MCF 10A (cell line): ENCODE results near the gene NPC2. TPM values are rescaled to one million over a fixed set of nuclear protein-coding genes. Genes with fewer than 3 reads are reported as not detected.
"Not testable (repeated sequence)": the region's sequence is repeated elsewhere in the genome, so short reads cannot be mapped to it uniquely, and the experiment has no call there.

ENCODE experiments used
- BruUV-seq: library from RNA; stranded (reverse); fragments of 400-500 nt; replicated peaks from 2 replicates; lab custom pipeline; 2021; lab: Mats Ljungman, UMichigan
- CTCF ChIA-PET: fragments of 300-600 bp; sonication (Branson Sonifier 250); formaldehyde crosslinking; extraction: SDS; loops from one replicate; lab custom pipeline; 2021; ENCODE audit warnings: antibody characterized with exemption, inconsistent platforms; lab: Yijun Ruan, JAX
- POLR2A ChIA-PET: fragments of 300-600, 350-650 bp; sonication (Branson Sonifier 250); formaldehyde crosslinking; extraction: SDS; loops from one replicate; lab custom pipeline; 2020; ENCODE audit warnings: antibody characterized with exemption, inconsistent platforms; lab: Yijun Ruan, JAX
- DNase-seq: peaks from one replicate; pipeline ENCODE4 v3.0.0-alpha.2; 2018; ENCODE audit not compliant: unreplicated experiment
- H3K27ac Mint-ChIP-seq: one replicate; pipeline ENCODE4 v1.8.0; 2022; ENCODE audit warnings: mild to moderate bottlenecking, low read depth, mixed read lengths; ENCODE audit not compliant: unreplicated experiment
- H3K27me3 Mint-ChIP-seq: one replicate; pipeline ENCODE4 v1.8.0; 2022; ENCODE audit warnings: mixed read lengths; ENCODE audit not compliant: insufficient read depth, unreplicated experiment
- H3K36me3 Mint-ChIP-seq: one replicate; pipeline ENCODE4 v1.8.0; 2022; ENCODE audit warnings: mild to moderate bottlenecking, moderate library complexity, mixed read lengths; ENCODE audit not compliant: insufficient read depth, unreplicated experiment
- H3K4me1 Mint-ChIP-seq: one replicate; pipeline ENCODE4 v1.8.0; 2022; ENCODE audit warnings: mixed read lengths; ENCODE audit not compliant: insufficient read depth, unreplicated experiment
- H3K4me3 Mint-ChIP-seq: one replicate; pipeline ENCODE4 v1.8.0; 2022; ENCODE audit warnings: mild to moderate bottlenecking, moderate library complexity, mixed read lengths; ENCODE audit not compliant: unreplicated experiment
- H3K9me3 Mint-ChIP-seq: one replicate; pipeline ENCODE4 v1.8.0; 2022; ENCODE audit warnings: mixed read lengths; ENCODE audit not compliant: unreplicated experiment
- intact Hi-C: fragments of 100-400 bp; cut with micrococcal nuclease; formaldehyde crosslinking; loops from 2 replicates; pipeline ENCODE4 v1.14.1; 2022
- total RNA-seq: library from RNA; stranded (reverse); gene quantifications from 2 replicates; pipeline ENCODE4 v1.2.3, GENCODE V29; 2022
- TF ChIP-seq, protein P1 (sequence below): fragments of 200-600 bp; IDR thresholded peaks from one replicate; pipeline ENCODE4 v1.8.0; 2022; ENCODE audit warnings: antibody characterized with exemption, mild to moderate bottlenecking; ENCODE audit not compliant: unreplicated experiment

Gene NPC2
- total RNA-seq, 1 experiment from 2014 or later: 128 TPM

DNA sequence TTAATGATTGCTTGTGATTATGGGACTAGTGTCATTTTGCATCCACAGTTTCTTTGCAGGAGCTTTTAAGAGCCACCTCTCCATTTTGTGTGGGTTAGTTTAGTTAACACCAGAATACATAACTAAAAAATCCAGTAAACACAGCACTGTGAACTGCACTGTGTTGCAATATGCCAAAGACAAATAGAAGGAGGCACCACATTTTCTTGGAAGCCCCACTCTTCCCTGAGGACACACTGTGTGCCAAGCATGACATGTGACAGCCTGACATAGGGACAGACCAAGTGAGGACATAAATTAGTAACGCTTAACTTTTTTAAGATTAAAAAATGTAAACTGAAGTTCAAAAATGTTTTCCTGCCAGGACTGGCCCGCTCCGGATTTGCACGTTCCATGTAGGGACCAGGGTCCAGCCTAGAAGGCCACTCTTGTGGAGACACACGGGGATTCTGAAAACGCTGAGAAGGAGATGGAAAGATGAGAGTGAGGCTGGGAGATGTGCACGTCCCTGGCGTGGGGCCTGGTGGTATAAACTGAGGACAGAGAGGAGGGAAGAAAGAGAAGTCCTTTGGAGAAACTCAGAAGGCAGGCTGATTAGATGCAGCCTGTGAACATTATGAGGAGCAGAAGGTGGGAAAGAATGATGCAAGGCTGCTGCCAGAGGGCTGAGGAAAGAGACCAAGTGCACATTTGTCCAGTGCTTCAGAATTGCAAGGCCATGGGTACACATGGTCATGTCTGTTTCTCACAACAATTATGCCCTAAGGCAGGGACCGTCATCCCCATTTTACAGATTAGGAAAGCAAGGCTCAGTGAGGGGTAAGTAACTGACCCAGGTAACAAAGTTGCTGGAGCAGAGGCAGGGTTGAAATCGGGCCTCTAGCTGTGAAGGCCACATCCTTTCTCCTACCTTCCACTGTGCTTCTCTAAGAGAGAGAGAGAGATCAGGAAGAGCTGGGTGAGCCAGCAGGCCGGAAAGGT is 45.6 kb upstream of the NPC2 start:
- CTCF ChIA-PET: interaction anchor here (1.3 to 2.3 kb wide), 3 partner anchors 9 to 38 kb away, joined by 4 to 5 read pairs (median 4); no protein-coding TSS in a partner anchor
- DNase-seq: no peak
- Mint-ChIP-seq H3K27ac (no peak overlapping the region), H3K36me3 (peaks cover 8% of the 10 kb centered on the region), H3K9me3 (no peaks in the 10 kb centered on the region), H3K4me3 (no peak overlapping the region), H3K27me3 (no peaks in the 10 kb centered on the region), H3K4me1 (no peaks in the 10 kb centered on the region)
- TF ChIP-seq, protein P1, sequence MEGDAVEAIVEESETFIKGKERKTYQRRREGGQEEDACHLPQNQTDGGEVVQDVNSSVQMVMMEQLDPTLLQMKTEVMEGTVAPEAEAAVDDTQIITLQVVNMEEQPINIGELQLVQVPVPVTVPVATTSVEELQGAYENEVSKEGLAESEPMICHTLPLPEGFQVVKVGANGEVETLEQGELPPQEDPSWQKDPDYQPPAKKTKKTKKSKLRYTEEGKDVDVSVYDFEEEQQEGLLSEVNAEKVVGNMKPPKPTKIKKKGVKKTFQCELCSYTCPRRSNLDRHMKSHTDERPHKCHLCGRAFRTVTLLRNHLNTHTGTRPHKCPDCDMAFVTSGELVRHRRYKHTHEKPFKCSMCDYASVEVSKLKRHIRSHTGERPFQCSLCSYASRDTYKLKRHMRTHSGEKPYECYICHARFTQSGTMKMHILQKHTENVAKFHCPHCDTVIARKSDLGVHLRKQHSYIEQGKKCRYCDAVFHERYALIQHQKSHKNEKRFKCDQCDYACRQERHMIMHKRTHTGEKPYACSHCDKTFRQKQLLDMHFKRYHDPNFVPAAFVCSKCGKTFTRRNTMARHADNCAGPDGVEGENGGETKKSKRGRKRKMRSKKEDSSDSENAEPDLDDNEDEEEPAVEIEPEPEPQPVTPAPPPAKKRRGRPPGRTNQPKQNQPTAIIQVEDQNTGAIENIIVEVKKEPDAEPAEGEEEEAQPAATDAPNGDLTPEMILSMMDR: no peak
- intact Hi-C loops: no loop called here
- BruUV-seq: no TSS peak
- POLR2A ChIA-PET: interaction anchor here (0.6 kb wide), 1 partner anchor 206 kb away, joined by 4 read pairs; no protein-coding TSS in a partner anchor

DNA sequence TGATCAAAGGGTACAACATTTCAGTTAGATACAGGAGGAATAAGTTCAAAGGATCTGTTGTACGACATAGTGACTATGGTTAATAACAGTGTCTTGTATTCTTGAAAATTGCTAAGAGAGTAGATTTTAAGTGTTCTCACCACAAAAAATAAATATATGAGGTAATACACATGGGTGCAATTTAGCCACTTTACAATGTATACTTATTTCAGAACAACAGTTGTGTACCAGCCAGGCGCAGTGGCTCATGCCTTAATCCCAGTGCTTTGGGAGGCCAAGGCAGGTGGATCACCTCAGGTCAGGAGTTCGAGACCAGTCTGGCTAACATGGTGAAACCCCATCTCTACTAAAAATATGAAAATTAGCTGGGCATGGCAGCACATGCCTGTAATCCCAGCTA is 43.2 kb upstream of the NPC2 start:
- H3K9me3 Mint-ChIP-seq, CTCF ChIA-PET, H3K36me3 Mint-ChIP-seq, H3K27me3 Mint-ChIP-seq, DNase-seq, H3K4me3 Mint-ChIP-seq, H3K4me1 Mint-ChIP-seq, H3K27ac Mint-ChIP-seq, BruUV-seq, intact Hi-C loops: not testable (repeated sequence)
- POLR2A ChIA-PET: interaction anchor here (1.0 kb wide), 1 partner anchor 9 kb away, joined by 3 read pairs; no protein-coding TSS in a partner anchor

DNA sequence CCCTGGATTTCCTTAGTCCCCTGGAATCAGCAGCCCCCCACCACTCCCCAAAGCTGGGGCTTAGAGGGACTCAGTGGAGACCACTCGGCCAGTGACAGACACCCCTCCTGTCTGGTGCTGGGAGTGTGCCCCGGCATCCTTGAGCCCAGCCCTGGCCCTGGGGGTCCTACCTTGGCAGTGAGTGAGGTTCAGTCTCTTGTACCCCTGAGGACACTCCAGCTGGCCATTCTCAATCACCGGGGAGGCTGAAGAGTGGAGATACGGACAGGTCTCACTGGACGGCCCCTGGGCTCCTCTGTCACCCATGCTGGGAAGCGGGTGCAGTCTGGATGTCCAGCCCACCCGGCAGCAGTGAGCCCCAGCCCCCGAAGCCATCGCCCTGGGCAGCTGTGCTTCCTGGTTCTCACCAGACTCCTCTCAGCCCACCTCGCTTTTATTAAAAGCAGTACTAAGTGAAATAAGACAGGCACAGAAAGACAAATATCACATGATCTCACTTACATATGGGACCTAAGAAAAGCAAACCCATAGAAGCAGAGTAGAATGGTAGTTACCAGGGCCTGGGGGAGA is 42.7 kb upstream of the NPC2 start:
- POLR2A ChIA-PET: no interaction called here
- peaks cover 12% of the 10 kb centered on the region for H3K4me1 Mint-ChIP-seq
- BruUV-seq: no TSS peak
- H3K9me3 Mint-ChIP-seq: no peaks in the 10 kb centered on the region
- peaks cover 8% of the 10 kb centered on the region for H3K36me3 Mint-ChIP-seq
- TF ChIP-seq, protein P1: no peak
- intact Hi-C loops: no loop called here
- no peak overlapping the region for H3K4me3 Mint-ChIP-seq
- no peak overlapping the region for H3K27ac Mint-ChIP-seq
- CTCF ChIA-PET: interaction anchor here (0.8 kb wide), 1 partner anchor 37 kb away, joined by 4 read pairs; no protein-coding TSS in a partner anchor
- no peak for DNase-seq
- H3K27me3 Mint-ChIP-seq: no peaks in the 10 kb centered on the region

DNA sequence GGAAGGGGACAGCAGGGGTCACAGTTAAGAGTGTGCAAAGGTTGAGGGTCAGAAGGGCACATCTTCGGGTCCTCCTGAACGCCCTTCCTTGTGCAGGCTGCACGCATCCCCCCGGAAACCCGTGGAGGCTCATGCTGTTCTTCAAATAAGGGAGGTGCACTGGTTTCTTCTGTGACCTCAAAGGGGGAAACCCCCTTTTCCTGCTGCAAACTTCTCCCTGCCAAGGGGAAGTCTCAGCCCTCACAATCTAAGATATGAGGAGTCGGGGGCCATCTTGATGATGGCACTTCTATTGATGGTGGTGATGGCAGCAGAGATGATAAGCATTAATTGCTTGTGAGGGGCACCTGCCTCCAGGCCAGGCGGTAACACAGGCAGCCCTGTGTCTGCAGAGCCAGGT is 40.5 kb upstream of the NPC2 start:
- no peak overlapping the region for H3K27ac Mint-ChIP-seq
- intact Hi-C loops: no loop called here
- H3K27me3 Mint-ChIP-seq: no peaks in the 10 kb centered on the region
- POLR2A ChIA-PET: interaction anchor here (0.7 kb wide), 1 partner anchor 37 kb away, joined by 3 read pairs; no protein-coding TSS in a partner anchor
- H3K9me3 Mint-ChIP-seq: no peaks in the 10 kb centered on the region
- CTCF ChIA-PET: interaction anchor here (0.6 to 1.3 kb wide), 3 partner anchors 30 to 213 kb away, joined by 3 to 4 read pairs (median 3); no protein-coding TSS in a partner anchor
- H3K4me1 Mint-ChIP-seq: peaks cover 12% of the 10 kb centered on the region
- DNase-seq: no peak
- TF ChIP-seq, protein P1: no peak
- H3K4me3 Mint-ChIP-seq: no peak overlapping the region
- BruUV-seq: no TSS peak
- H3K36me3 Mint-ChIP-seq: peaks cover 8% of the 10 kb centered on the region
